Hematopoietic multipotent progenitor cell (in vitro differentiated cells): ENCODE measurements around the gene GLTP. TPM values are rescaled to one million over a fixed set of nuclear protein-coding genes. Genes with fewer than 3 reads are reported as not detected.
"Not testable (repeated sequence)": the region's sequence is repeated elsewhere in the genome, so short reads cannot be mapped to it uniquely, and the experiment has no call there.

Source experiments
- DNase-seq, 3 donors: peaks; one replicate each; pipeline ENCODE4 v3.0.0-alpha.2; 2011 to 2015; ENCODE audit warnings: low read depth in 2 of 3, low spot score in 2 of 3
- total RNA-seq: library from RNA; depleted of rRNA; stranded (reverse); fragments of >200 nt; gene quantifications from one replicate; pipeline ENCODE4 v1.2.3, GENCODE V29; 2012

Gene GLTP
- total RNA-seq, 1 donor, result 19.7 TPM

DNA sequence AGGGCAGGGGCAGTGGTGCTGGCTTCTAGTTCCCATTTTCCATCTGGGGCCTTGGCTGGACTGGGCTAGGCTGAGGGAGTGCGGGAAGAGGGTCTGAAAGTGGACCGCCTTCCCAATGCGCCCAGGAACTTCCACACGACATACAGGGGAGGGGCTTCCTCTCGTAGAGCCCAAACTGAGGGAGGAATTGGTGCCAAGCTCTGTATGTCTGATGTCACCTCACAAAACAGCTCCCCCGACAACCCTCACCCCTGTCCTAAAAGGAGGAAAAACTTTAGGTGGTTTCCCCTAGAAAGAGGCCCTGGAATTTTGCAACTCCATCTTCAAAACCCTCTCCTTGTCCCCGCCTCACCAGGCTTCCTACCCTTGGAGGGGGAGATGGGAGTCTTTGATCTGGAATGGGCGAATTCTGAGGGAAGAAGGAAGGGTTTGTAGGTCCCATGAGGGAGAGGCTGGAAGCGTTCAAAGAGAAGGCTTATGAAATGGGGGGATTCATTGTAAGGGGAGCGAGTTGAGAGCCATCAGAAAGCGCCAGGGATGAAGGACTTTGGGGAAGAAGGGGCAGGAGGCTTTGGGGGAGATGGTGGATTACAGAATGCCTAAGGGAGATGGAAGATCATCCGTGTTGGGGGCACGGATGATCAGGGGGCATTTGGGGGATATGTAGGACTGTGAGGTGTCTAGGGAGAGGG is 844 bp downstream of the GLTP start:
- DNase-seq, result peak in 1 of 3 donors; percentile 20

DNA sequence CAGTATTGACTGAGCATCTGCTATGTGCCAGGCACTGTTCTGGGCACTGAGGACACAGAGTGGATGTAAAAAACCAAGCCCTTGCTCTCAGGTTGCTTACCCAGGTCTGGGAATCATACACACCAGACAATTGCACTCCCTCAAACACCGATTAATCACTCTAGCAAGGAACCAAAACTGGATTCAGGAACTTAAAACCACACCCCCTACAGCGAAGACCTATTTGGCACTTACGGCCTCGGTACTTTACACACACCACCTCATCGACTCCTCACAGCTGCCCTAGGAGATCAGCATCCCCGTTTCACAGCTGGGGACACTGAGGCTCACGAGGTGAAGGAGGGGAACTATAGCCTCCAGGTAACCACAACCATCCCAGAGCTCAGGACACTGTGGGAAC is 1.6 kb downstream of the GLTP start:
- no peak for DNase-seq

DNA sequence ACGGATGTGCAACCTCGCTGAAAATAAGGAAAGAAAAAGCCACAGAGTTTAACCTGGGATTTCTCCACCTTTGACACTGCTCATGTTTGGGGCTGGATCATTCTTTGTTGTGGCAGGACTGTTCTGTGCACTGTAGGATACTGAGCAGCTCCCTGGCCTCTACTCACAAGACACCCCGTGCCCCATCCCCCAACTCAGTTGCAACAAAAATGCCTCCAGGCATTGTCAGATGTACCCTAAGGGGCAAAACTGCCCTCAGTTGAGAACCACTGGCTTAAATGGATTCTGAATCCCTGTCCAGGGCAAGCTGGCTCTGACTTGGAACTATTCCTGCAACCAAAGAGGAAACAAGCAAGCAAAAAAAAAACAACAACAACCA is 2.1 kb downstream of the GLTP start:
- no peak for DNase-seq

GRCh38 chr12:109877504-109878246 is 2.7 kb downstream of the GLTP start:
- DNase-seq, result no peak

GRCh38 chr12:109876406-109876805 is 3.9 kb downstream of the GLTP start:
- no peak for DNase-seq

DNA sequence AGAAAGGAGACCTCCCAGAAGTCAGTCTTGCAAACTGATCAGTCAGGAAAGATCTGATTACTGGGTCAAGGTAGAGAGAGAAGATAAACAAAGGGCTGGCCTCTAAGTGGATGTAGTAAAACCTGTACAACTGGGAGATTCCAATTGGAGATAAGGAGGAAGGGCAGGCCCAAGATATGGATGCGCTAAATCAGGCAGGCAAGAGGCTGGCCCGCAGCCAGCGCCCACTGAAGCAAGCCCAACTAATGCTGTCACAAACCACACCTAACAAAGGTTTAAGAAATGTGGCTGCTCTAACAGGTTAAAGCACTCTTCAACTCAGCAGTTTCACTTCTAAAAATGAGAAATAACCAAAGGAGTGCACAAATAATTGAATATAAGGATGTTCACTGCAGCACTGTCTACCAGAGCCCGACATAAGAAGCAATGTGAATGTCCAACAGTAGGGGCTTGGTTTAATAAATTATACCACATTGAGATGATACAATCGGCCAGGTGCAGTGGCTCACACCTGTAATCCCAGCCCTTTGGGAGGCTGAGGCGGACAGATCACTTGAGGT is 4.7 kb downstream of the GLTP start:
- no peak for DNase-seq

DNA sequence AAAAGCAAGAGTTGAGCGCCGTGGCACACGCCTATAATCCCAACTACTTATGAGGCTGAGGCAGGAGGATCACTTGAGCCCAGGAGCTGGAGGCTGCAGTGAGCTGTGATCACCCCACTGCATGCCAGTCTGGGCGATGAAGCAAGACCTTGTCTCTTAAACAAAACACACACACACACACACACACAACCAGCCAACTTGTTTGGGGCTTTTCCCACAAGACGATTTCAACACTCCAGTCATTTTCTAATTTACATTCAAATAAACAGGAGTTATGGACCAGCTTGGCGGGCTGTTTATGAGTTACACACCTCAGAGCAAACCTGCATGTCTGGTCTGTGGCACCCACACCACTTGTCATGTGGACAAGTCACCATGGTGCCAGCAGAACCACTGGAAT is 6.7 kb downstream of the GLTP start:
- DNase-seq, result no peak

- DNase-seq, result no peak
These were observed 8.6 kb downstream of the GLTP start for GRCh38 chr12:109871668-109872314.

DNA sequence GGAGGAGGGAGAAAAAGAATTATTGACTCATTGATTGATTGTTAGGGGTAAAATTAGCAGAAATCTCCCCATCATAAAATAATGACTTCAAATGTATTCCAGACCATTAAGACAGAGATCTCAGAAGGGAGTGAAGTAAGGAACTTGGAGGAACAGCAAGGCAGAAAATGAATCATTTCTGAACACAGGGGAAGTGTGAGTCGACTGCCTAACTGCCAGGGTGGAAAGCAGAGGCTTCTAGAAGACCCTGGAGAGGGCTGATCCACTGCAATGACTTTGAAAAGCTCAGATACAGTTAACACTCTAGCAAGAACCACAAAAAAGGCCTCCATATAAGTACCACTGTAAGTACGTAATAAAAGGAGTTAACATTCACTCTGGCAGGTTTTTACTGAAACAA is 9.7 kb downstream of the GLTP start:
- no peak for DNase-seq

- no peak for DNase-seq
These were observed 11.9 kb downstream of the GLTP start for GRCh38 chr12:109868182-109869051.

DNA sequence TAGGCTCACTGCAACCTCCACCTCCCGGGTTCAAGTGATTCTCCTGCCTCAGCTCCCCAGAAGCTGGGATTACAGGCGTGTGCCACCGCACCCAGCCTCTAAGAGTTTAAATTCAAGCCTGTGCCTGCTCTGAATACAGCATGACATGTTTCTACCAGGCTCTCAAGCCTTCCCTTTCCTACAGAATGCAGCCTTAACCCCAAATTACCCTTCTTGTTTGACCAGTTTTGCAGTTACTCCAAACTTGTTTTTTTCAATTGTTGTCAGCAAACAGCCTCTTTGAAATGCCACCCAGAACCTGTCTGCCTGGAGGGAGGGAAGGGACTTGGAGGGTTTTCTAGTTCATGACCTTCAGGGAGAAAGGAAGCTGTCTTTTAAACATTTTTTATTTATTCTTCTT is 15.4 kb downstream of the GLTP start:
- no peak for DNase-seq

DNA sequence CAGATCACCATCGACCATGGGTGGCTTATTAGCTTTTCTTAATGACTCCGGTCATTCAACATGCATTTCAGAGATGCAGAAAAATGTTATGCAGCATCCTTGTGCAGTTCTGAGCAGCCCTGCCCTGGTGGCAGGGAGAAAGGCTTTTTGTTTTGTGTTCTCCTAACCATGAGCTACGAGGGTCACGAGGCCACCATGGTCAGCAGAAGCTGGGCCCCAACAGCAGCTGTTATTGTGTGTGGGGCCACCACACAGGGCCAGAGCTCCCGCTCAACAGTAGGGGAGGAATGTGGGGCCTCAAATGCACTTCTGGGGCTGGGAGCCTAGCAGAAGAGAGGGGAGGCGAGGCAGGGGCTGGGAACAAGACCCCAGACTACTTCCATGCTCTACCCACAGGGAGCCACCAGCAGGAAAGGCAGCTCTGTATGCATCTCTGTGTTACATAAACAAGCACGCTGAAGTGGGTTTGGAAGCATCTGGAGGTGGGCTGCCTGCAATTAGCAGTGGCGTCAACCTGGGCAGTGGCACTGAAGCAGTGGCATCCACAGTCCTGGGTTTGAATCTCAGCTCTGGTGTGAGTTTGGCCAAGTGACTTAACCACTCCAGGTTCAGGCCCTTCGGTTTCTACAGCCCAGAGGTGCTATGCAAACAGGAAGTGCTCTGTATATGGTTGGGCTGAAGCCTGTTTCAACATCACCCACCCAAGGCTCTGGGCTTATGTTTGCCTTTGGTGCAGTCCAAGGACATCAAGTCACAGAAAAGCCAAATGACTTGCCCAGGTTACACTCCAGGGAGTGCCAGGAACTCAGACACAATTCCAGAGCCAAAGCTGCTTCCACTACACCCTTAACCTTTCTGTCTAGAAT is 16.3 kb downstream of the GLTP start:
- no peak for DNase-seq

DNA sequence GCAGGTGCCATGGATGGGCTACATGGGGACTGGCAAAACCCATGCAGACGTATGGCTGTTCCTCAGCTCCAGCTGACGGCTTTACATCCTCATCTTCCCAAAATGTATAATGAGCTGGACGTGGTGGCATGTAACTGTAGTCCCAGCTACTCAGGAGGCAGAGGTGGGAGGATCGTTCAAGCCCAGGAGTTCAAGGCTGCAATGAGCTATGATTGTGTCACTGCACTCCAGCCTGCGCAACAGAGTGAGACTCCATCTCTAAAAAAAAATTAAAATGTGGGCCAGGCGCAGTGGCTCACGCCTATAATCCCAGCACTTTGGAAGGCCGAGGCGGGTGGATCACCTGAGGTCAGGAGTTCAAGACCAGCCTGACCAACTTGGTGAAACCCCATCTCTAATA is 17.9 kb downstream of the GLTP start:
- DNase-seq, result not testable (repeated sequence)

DNA sequence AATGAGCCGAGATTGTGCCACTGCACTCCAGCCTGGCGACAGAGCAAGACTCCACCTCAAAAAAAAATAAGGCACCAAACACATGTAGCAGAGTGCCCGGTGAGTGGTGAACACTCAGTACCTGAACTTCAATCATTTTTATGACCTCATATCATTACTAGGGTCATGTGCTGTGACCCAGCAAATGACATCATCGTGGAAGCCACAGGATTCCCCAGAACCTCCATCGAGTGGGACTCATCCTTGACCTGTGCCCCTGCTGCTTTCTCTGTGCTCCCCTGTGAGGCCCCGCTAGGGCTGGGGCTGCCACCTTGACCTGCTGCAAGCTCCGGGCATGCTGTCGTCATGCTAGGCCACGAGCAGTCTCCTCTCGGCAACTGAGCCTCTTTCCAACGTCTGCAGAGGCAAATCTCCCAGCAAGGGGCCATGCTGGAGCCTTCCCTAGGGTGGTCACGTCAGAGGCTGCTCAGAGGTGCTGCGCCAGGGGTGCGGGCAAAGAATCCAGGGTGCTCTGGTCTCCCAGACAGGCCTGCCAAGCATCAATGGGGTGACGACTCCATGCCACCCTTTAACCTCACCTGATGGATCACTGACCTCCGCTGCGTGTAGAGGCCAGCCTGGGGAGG is 18.5 kb downstream of the GLTP start:
- no peak for DNase-seq

DNA sequence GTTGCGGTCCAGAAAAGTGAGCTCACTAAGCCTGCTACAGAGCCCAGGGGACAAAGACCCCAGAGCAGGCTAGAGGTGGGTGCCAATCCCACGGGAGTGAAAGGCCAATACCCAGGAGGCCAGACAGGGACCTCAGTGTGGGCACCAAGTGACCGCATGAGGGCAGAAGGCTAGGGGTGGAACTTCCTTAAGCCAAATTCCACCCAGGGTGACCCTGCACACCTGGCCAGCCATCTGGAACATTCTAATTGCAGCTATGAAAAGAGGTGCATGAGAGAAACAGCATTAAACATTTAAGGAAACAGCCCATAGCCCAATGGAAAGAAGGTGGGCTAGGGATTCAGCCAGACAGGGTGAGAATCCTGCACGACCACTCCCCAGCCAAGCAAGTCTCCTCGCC is 19.4 kb downstream of the GLTP start:
- DNase-seq, result no peak

DNA sequence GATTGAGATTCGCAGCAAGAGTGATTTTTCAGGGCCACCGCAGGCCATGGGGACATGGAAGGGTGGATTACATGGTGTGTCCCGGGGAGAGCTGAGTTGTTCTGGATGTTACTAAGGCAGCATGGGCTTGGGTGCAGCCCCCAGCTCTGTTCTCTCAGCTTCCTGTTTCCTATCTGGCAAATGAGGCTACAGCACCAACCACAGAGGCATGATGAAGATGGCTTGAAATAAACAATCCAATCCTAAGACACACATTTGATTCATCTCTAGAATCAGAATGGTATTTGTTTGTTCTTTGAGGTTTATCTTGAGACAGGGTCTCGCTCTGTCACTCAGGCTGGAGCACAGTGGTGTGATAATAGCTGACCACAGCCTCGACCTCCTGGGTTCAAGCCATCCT is 21.6 kb downstream of the GLTP start:
- DNase-seq, result no peak

GRCh38 chr12:109857715-109858114 is 22.6 kb downstream of the GLTP start:
- DNase-seq, result no peak

DNA sequence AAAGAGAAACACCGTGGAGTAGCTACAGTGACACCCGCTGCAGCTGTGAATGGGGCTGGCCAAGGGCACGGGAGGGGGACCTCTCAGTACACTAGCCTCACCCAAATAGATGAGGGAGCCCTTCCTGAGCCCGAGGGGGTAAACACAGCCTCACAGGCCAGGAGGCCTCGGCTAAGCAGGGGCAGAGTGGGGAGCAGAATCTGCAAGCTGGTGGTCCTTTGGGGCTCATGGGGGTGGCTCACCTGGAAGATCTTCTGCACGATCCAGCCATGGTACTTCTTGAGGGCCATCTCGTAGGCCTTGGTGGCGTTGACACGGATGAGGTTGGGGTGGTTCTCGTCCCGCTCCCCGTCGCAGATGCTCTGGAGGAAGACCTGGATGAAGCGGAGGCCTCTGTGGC is 25.0 kb downstream of the GLTP start:
- no peak for DNase-seq

DNA sequence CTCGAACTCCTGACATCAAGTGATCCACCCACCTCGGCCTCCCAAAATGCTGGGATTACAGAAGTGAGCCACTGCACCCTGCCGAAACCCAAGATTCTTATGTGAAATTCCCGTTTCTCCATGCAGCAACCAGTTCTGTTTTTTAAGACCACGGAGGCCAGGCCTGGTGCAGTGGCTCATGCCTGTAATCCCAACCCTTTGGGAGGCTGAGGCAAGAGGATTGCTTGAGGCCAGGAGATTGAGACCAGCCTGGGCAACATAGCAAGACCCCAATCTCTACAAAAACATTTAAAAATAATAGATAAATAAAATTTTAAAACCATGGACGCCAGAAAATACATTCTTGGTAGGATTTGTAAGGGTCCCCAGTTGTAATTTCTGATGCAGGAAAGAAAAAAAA is 29.8 kb downstream of the GLTP start:
- not testable (repeated sequence) for DNase-seq
